A172 (cell line): ENCODE data around the gene YBX2. TPM values are rescaled to one million over a fixed set of nuclear protein-coding genes. Genes with fewer than 3 reads are reported as not detected.

Experiments
- DNase-seq: peaks from one replicate; pipeline ENCODE4 v3.0.0-alpha.2; 2015; ENCODE audit warnings: low spot score
- total RNA-seq: library from RNA; depleted of rRNA; stranded (reverse); fragments of >200 nt; shearing (Covaris generic); gene quantifications from 2 replicates; pipeline ENCODE4 v1.2.3, GENCODE V29; 2014

YBX2 gene
- total RNA-seq, 1 experiment from 2014 or later, result 1.1 TPM

DNA sequence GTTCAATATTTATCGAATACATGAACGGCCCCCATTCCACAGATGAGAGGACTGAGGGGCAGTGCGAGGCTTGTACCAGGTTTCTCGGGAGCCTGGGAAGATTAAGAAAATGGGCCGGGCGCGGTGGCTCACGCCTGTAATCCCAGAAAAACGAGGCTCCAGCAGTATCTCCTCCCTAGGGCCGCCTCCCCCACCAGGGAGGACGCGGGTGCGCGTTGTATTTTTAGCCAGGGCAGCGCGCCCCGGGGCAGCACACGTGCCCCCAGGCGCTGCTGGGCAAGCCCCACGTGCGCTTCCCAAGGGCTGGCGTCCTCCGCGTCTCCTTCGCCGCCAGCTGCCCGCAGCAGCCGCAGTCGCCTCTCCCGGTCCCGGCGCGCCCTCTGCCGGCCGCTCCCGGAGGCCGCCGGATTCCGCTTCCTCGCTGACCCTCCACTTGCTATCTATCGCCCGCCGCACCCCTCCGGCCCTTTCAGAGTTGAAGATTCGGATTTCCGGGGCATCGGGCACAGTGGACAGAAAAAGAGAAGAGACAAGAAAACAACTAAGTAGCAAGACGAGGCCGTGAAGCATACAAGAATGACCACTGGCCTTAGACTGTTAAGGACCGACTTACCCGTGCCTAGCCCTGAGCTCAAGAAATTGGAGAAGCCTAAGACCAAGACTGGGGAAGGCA, 1.9 kb upstream of the YBX2 start:
- DNase-seq, result peak; percentile 72

DNA sequence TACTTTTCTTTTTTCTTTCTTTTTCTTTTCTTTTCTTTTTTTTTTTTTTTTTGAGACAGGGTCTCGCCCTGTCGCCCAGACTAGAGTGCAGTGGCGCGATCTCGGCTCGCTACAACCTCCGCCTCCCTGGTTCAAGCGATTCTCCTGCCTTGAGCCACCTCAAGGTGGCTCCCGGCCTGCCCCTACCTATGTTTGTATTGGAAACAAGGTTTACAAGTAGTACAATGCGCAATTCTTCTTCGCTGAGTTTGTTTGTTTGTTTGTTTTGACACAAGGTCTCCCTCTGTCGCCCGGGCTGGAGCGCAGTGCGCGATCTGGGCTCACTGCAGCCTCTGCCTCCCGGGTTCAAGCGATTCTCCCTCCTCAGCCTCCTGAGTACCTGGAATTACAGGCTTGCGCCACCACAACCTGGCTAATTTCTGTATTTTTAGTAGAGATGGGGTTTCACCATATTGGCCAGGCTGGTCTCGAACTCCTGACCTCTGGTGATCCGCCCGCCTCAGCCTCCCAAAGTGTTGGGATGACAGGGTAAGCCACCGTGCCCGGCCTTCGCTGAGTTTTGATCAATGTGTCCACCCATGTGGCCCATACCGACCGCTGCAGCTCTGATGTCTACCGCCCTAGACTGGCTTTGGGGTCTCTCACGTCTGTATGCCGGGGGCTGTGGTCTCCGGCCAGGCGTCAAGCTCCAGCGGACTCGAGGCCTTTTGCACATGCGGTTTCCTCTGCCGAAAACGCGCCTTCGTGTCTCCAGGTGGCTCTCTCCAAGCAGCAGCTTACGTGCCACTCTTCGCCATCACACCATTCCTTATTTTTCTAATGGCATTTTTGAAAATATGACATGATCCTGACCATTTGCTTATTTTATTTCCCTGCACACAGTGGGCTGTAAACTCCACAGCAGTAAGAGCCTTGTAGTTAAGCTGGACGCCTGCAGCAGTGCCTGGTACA, 1.1 kb upstream of the YBX2 start:
- no peak for DNase-seq

DNA sequence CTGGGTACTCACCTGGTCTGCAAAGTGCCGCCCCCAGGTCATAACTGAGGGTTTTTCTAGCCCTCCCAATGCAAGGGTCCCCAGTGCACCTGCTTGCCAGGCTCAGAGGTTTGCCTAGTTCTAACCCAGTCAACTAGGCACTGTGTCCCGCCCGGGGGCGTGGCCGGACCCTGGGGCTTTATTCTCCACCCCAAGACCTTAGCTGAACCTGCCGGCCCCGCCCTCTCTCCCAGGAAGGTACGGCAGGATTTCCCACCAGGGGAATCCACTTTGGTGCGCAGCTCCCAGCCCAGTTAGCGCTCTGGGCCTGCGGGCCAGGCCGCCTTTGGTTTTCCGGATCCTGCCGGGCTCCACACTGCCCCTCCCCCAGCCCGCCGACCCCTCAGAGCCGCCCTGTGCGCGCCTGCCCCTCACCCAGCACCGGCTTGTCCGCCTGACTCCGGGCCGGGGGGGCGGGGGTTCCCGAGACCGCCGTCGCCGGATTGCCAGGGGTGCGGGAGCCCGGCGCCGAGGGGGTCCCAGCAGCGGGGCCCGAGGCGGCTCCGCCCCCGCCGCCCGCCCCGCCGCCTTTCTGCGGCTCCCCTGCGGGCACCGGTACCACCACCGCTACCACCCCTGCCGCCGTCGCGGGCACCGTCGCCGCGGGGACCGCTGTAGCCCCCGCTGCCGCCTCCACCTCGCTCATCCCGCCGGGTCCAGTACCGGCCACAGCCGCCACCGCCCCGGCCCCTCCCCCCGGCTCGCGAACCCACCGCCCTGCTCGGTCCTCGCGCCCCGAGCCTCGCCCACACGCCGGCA, 424 bp downstream of the YBX2 start:
- DNase-seq, result no peak

DNA sequence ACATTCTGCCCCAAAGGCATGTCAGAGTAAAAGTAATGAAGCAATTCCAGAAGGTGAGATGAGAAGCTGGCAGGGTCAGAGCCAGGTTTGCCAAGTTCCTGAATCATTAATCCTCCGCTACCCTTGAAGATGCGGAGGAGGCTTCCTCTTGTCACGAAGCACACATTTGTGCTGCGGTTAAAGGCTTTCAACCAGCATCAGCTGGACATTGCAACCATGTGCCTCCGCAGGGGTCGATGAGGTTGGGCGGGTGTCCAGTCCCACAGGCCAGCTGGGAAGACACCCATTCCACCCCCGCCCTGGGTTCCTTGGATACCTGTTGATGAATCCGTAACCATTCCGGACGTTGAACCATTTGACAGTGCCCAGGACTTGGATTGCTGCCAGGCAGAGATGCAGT, 1.3 kb downstream of the YBX2 start:
- DNase-seq, result no peak

DNA sequence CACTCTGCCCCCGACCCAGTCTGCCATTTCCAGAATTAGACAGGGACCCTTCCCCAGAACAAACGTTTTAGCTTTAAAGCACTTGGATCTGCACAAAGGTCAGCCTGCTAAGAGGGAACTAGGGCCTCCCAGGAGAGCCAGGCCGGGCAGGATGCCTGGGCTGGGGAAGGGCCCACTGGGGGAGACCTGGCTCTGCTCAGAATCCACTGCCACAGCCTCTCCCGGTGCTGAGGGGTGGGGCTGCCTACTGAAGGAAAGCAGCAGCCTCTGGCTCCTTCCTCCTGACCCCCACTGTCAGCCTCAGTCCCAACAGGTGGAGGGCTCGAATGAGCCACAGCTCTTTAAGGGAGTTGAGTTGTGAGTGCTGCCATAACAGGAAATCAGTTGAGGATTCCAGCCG, 1.7 kb downstream of the YBX2 start:
- DNase-seq, result no peak

DNA sequence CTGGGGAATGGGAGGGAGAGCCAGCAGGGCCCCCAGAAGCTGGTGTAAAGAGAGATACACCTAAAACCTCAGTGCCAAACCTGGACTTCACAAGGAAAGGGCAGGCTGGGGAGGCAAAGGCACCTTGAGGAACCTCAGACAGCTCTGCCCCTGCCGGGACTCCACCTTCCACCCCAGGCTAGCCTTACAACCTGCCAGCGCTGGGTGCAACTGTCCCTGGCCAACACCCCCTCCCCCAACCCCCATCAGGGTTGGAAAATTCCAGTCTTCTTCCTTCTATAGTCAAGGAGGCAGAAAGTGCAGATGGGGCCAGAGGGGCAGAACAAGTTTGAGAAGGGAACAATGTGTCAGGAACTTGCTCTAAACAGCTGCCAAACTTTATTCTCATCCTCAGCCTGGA, 2.2 kb downstream of the YBX2 start:
- DNase-seq, result no peak

DNA sequence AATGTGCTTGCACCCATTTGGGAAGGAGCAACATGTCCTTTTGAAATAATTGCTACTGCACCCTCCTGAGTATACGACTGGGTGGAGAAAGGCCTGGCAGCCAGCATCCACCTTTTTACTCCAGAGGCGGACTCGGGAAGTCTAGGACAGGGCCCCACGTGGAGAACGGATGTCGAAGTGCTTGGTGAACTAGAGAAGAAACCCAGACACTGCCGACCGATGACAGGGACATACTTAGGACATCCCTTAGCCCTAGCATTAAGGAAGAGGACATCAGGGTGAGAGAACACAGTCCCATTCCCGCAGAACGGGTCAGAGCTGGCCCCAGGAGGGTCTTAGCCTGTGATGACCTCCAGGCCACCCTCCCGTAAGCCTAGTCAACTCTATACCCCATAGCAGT, 3.8 kb downstream of the YBX2 start:
- no peak for DNase-seq

DNA sequence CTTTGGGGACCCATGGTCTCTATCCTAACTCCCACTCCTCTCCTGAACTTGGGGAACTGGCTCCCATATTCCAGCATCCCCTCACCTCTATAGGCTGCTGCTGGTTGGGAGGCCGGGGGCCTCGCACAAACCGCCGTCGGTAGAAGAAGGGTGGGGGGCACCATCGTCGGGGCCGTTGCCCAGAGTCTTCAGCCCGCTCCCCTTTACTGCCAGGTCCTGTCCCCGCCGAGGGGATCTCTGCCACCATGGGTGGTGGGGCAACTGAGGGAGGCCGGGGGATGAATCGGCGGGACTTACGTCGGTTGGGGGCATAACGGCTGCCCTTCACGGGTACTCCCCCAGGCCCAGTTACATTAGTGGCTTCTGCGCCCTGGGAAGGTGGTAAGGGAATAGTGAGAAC, 4.3 kb downstream of the YBX2 start:
- DNase-seq, result no peak

DNA sequence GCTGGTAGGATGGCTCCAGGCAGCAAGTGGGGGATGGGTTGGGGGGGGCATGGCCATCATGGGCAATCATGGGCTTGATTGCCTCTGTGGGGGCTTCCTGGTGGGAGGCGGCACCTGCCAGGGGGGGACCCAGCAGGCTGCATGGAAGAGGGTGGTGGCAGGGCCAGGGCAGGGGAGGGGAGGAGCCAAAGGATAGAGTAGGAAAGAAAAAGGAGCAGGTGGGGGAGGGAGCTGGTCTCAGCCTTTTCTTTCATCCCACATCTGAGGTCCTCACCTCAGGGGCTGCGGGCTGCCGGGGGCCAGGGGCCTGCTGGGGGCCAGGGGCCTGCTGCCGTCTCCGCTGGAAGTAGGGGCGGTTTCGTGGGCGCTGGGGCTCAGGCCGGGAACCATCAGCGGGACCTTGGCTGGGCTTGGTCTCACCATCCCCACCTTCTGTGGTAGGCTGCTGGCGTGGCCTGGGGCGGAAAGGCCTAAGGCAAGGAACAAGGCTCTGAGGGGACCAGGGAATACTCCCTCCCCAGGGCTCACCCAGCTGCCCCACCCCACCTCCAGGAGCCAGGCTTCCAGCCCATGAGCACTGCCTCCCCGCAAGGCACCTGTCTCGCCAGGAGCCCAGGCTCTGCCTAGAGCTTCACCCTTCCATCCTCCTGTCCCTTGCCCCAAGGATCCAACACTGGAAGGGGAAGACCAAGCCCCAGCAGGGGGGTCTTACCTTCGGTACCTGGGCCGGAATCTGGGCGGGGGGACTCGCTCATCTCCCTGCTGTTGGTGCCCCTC, 5.0 kb downstream of the YBX2 start:
- DNase-seq, result no peak

DNA sequence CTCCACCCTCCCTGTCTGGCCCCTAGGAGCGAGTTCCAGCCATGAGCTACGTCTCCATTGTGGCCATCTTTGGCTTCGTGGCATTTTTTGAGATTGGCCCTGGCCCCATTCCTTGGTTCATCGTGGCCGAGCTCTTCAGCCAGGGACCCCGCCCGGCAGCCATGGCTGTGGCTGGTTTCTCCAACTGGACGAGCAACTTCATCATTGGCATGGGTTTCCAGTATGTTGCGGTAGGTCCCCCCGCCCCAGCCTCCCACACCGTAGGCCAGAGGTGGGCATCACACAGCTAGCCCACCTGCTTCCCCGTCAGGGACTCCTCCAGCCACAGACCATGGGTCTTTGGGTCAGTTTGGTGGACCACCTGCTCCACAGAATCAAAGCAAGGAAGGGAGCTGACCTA, 8.8 kb downstream of the YBX2 start:
- no peak for DNase-seq

DNA sequence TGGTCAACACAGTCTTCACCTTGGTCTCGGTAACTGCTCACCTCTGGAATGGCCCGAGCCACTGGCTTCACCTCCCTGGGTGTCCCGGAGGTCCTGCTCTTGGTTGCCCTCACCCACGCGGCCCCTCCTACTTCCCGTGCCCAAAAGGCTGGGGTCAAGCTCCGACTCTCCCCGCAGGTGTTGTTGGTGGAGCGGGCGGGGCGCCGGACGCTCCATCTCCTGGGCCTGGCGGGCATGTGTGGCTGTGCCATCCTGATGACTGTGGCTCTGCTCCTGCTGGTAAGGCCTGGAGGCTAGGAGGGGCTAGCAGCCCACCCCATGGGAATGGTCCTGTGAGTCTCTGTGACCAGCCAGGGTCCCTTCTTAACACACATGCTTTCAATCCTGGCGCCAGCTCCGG, 9.5 kb downstream of the YBX2 start:
- no peak for DNase-seq

DNA sequence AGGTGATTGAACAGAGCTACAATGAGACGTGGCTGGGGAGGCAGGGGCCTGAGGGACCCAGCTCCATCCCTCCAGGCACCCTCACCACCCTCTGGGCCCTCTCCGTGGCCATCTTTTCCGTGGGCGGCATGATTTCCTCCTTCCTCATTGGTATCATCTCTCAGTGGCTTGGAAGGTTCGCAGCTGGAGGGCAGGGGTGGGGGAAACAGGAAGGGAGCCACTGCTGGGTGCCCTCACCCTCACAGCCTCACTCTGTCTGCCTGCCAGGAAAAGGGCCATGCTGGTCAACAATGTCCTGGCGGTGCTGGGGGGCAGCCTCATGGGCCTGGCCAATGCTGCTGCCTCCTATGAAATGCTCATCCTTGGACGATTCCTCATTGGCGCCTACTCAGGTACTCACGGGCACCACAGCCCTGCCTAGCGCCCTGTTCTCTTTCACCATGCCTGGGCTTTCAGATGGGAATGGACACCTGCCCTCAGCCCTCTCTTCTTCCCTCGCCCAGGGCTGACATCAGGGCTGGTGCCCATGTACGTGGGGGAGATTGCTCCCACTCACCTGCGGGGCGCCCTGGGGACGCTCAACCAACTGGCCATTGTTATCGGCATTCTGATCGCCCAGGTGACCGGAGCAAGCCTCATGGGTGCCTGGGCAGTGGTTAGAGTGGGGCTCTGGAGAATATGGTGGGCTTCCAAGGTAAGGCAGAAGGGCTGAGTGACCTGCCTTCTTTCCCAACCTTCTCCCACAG, 10.8 kb downstream of the YBX2 start:
- no peak for DNase-seq

DNA sequence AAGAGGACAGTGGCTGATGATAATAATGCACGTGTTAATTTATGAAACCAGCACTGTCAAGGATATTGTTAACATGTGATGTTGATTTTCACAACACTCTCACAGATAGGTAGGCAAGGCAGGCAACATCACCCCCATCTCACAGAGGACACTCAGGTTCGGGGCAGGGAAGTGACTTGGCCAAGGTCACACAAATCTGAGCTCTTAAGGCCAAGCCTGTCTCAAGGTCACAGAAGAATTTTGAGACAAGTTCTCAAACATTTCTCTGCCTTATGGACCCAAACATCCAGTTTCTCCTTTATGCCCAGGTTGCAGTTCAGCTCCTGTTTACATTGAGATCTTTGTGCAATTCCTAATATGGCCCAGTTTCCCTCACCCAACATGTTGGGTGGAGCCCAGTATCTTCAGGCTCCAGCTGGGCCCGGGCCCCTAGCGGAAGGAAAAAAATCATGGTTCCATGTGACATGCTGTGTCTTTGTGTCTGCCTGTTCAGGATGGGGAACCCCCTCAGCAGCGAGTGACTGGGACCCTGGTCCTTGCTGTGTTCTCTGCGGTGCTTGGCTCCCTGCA, 11.6 kb downstream of the YBX2 start:
- no peak for DNase-seq

DNA sequence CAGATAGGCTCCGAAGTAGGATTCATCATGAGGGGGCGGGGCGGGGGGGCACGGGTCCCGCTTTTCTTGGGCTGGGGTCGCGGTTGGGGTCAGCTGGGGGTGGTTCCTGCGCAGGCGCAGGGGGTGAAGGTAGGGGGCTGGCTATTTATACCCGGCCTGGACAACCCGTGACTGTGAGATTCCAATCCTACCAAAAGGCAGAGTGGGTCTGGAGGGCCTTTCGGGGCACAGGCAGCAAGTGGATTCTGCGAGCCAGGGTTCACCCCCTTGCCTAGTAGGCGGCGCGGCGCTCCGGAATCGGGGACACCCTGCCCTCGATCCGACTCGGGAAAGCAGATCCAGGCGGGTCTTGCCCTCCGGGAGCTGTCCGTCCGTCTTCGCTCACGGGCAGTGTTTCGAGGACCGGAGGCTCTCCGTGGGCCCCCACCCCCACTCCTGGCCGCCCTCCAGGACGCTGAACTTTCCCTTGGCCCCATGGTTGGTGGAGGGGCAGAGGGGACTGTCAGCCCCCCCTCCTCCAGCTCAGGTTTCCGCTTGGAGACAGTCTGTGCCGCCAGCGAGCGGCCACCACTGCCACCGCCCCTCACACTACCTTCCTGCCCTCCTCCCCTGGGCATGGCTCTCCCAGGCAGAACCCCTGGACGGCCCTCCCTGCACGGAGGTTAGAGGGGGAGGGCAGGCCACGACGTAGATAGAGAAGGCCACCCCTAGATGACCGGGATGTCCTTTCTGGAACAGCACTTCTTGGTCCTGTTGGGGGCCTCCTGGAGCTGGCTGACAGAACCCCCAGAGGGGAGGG, 12.3 kb downstream of the YBX2 start:
- DNase-seq, result no peak

DNA sequence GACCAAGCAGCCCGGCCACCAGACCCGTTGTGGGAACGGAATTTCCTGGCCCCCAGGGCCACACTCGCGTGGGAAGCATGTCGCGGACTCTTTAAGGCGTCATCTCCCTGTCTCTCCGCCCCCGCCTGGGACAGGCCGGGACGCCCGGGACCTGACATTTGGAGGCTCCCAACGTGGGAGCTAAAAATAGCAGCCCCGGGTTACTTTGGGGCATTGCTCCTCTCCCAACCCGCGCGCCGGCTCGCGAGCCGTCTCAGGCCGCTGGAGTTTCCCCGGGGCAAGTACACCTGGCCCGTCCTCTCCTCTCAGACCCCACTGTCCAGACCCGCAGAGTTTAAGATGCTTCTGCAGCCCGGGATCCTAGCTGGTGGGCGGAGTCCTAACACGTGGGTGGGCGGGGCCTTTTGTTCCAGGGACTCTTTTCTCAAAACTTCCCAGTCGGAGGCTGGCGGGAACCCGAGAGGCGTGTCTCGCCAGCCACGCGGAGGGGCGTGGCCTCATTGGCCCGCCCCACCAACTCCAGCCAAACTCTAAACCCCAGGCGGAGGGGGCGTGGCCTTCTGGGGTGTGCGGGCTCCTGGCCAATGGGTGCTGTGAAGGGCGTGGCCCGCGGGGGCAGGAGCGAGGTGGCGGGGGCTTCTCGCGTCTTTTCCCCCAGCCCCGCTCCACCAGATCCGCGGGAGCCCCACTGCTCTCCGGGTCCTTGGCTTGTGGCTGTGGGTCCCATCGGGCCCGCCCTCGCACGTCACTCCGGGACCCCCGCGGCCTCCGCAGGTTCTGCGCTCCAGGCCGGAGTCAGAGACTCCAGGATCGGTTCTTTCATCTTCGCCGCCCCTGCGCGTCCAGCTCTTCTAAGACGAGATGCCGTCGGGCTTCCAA, 13.1 kb downstream of the YBX2 start, which contains the start of gene SLC2A4:
Gene SLC2A4, plus strand, starts transcription at position 645 of the 879 bp plus-strand sequence. Its CDS starts 217 bp downstream, at position 862.
- peak; percentile 88 for DNase-seq

DNA sequence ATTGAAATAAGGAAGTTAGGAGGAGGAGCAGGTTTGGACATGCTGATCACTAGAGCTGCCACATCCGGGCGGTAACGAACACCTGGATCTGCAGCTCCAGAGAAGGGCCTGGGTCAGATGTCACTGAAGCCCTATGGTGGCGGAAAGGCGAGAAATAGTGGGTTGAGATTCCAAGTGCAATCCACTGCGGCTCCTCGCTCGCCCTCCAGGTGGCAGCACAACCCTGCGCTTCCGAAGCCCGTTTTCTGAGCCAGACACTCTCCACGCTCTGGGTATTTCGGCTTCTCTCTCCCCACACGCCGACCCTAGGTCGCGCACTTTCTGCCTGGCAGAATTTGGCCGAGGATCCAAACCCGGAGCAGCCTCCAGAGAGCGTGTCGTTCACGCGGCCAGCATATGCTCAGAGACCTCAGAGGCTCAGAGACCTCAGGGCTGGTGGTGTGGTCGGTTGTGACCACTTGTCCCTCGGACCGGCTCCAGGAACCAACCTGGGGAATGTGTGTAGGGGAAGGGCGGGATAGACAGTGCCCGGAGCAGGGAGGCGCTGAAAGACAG, 13.8 kb downstream of the YBX2 start:
- DNase-seq, result peak; percentile 77

DNA sequence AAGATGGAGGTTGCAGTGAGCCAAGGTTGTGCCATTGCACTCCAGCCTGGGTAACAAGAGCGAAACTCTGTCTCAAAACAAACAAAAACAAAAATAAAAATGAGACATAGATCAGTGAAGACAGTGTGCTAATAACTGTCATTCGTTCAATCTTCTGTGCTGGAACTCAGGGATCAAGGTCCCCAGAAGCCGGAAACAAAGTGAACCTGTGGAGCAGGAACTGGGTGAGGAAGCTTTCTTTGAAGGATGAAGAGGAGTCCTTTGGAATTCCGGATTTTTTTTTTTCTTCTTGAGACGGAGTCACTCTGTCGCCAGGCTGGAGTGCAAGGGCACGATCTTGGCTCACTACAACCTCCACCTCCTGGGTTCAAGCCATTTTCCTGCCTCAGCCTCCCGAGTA, 15.0 kb downstream of the YBX2 start:
- no peak for DNase-seq

DNA sequence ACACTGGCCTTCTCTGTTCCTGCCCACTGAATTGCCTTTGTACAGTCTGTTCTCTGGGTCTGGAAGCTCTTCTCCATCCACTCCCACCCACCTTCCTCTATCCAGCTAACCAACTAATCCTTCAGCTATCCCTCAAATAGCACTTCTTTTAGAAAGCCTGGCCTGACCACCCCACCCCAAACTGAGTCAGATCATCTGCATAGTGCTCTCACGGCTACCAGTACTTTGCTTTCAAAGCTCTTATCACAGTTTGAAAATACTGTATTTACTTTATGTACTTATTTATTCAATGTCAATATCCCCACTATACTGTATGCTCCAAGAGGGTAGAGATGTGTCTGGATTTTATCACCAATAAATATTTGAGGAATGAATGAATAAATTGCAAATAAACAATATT, 27.7 kb downstream of the YBX2 start:
- DNase-seq, result no peak

DNA sequence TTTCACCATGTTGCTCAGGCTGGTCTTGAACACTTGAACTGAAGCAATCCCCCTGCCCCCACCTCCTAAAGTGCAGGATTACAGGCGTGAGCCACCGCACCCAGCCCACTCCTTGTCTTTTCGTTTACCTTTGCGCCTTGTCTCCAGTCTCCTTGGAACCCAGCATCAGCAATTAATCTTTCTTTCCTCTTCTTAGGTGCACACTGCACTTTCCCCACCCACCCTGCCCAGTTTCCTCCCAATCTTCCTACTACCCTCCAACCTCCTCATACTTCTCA, 30.7 kb downstream of the YBX2 start:
- no peak for DNase-seq
